ENCODE data around the gene EEF2K. TPM values are rescaled to one million over a fixed set of nuclear protein-coding genes. Genes with fewer than 3 reads are reported as not detected.

The EEF2K gene
- total and polyA plus RNA-seq, 2 of the 13 experiments (the other 11 are each of a cell fraction or from before 2014, with no cell fraction given) = 22.0 to 23.8 TPM

DNA sequence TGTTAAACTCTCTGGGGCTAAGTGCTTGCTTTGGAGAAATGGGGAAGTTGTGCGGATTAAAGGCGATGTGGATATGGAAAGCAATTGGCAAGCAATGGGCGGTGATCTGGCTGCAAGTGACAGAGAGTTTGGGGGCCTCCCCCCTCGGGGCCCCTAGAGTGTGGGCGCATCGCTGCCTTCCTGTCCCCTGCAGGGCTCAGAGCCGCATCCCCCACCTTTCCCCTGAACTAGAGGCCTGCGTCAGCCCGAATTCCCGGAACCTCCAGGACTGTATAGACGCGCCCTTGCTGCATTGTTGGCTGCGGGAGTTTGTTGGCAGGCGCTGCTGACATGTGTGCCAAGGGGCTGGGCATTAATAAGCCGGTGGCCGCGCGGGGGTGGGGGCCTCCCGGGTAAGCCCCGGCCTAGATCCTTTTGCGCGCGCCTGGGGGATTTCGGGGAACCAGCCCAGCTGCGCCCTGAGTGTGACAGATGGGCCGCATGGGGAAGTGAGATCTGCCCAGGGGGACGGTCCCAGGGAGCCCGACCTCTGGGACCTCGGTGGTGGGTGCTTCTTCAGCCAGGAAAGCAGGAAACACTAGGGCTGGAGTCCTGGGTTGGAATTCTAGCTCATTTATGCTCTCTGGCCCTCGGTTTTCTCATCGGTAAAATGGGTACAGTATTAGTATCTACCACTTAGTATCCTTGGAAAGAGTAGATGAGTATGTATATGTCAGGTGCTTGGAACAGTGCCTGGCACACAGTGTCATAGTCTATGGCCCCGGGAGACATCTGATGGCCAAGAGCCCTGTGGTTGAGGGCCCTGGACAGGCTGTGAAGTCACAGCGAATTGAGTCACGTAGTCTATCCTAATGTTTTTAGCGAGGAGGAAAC, 1.0 kb downstream of the EEF2K start (continued):
- TF ChIP-seq ARHGAP35 (CRISPR knock-in tag; IDR thresholded peaks at IDR 0.05; ENCODE audit: borderline replicate concordance) = no peak
- TF ChIP-seq, protein P1, sequence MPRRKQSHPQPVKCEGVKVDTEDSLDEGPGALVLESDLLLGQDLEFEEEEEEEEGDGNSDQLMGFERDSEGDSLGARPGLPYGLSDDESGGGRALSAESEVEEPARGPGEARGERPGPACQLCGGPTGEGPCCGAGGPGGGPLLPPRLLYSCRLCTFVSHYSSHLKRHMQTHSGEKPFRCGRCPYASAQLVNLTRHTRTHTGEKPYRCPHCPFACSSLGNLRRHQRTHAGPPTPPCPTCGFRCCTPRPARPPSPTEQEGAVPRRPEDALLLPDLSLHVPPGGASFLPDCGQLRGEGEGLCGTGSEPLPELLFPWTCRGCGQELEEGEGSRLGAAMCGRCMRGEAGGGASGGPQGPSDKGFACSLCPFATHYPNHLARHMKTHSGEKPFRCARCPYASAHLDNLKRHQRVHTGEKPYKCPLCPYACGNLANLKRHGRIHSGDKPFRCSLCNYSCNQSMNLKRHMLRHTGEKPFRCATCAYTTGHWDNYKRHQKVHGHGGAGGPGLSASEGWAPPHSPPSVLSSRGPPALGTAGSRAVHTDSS (CRISPR knock-in tag; conservative IDR thresholded peaks at IDR 0.05) = no peak
- TF ChIP-seq, protein P2, sequence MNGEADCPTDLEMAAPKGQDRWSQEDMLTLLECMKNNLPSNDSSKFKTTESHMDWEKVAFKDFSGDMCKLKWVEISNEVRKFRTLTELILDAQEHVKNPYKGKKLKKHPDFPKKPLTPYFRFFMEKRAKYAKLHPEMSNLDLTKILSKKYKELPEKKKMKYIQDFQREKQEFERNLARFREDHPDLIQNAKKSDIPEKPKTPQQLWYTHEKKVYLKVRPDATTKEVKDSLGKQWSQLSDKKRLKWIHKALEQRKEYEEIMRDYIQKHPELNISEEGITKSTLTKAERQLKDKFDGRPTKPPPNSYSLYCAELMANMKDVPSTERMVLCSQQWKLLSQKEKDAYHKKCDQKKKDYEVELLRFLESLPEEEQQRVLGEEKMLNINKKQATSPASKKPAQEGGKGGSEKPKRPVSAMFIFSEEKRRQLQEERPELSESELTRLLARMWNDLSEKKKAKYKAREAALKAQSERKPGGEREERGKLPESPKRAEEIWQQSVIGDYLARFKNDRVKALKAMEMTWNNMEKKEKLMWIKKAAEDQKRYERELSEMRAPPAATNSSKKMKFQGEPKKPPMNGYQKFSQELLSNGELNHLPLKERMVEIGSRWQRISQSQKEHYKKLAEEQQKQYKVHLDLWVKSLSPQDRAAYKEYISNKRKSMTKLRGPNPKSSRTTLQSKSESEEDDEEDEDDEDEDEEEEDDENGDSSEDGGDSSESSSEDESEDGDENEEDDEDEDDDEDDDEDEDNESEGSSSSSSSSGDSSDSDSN (CRISPR knock-in tag; IDR thresholded peaks at IDR 0.05) = no peak
- no peak for TF ChIP-seq SP2 (CRISPR knock-in tag; IDR thresholded peaks at IDR 0.05)
- TF ChIP-seq MZF1 (CRISPR knock-in tag; IDR thresholded peaks at IDR 0.05; ENCODE audit: borderline replicate concordance) = peak; percentile 51; the same call in 1 of the 2 replicates
- TF ChIP-seq ZNF224 (CRISPR knock-in tag; IDR thresholded peaks at IDR 0.05) = peak; percentile 85; the same call in 1 of the 2 replicates
- TF ChIP-seq, protein P3, sequence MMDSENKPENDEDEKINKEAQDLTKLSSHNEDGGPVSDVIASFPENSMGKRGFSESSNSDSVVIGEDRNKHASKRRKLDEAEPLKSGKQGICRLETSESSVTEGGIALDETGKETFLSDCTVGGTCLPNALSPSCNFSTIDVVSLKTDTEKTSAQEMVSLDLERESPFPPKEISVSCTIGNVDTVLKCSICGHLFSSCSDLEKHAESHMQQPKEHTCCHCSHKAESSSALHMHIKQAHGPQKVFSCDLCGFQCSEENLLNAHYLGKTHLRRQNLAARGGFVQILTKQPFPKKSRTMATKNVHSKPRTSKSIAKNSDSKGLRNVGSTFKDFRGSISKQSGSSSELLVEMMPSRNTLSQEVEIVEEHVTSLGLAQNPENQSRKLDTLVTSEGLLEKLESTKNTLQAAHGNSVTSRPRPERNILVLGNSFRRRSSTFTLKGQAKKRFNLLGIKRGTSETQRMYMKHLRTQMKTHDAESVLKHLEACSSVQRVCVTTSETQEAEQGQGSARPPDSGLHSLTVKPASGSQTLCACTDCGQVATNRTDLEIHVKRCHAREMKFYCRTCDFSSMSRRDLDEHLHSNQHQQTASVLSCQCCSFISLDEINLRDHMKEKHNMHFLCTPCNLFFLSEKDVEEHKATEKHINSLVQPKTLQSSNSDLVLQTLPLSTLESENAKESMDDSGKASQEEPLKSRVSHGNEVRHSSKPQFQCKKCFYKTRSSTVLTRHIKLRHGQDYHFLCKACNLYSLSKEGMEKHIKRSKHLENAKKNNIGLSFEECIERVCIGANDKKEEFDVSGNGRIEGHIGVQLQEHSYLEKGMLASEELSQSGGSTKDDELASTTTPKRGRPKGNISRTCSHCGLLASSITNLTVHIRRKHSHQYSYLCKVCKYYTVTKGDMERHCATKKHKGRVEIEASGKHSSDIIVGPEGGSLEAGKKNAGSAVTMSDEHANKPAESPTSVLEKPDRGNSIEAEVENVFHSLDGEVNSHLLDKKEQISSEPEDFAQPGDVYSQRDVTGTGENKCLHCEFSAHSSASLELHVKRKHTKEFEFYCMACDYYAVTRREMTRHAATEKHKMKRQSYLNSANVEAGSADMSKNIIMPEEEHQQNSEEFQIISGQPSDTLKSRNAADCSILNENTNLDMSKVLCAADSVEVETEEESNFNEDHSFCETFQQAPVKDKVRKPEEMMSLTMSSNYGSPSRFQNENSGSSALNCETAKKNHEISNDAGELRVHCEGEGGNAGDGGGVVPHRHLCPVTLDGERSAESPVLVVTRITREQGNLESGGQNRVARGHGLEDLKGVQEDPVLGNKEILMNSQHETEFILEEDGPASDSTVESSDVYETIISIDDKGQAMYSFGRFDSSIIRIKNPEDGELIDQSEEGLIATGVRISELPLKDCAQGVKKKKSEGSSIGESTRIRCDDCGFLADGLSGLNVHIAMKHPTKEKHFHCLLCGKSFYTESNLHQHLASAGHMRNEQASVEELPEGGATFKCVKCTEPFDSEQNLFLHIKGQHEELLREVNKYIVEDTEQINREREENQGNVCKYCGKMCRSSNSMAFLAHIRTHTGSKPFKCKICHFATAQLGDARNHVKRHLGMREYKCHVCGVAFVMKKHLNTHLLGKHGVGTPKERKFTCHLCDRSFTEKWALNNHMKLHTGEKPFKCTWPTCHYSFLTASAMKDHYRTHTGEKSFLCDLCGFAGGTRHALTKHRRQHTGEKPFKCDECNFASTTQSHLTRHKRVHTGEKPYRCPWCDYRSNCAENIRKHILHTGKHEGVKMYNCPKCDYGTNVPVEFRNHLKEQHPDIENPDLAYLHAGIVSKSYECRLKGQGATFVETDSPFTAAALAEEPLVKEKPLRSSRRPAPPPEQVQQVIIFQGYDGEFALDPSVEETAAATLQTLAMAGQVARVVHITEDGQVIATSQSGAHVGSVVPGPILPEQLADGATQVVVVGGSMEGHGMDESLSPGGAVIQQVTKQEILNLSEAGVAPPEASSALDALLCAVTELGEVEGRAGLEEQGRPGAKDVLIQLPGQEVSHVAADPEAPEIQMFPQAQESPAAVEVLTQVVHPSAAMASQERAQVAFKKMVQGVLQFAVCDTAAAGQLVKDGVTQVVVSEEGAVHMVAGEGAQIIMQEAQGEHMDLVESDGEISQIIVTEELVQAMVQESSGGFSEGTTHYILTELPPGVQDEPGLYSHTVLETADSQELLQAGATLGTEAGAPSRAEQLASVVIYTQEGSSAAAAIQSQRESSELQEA (CRISPR knock-in tag; IDR thresholded peaks at IDR 0.05; ENCODE audit: not compliant biosample characterization) = peak; percentile 38
- TF ChIP-seq, protein P4, sequence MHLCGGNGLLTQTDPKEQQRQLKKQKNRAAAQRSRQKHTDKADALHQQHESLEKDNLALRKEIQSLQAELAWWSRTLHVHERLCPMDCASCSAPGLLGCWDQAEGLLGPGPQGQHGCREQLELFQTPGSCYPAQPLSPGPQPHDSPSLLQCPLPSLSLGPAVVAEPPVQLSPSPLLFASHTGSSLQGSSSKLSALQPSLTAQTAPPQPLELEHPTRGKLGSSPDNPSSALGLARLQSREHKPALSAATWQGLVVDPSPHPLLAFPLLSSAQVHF (CRISPR knock-in tag; IDR thresholded peaks at IDR 0.05) = peak; percentile 3; the same call in 1 of the 2 replicates
- TF ChIP-seq ASH2L (IDR thresholded peaks at IDR 0.05; ENCODE audit: insufficient read length, low read depth, low read length) = peak; percentile 46
- TF ChIP-seq ZZZ3 (CRISPR knock-in tag; IDR thresholded peaks at IDR 0.05; ENCODE audit: borderline replicate concordance) = no peak
- peak; percentile 10; the same call in 1 of the 2 replicates for TF ChIP-seq SAP130 (CRISPR knock-in tag; IDR thresholded peaks at IDR 0.05; ENCODE audit: low read depth)

Data from HepG2 (cell line).